Measurements from ENCODE around the gene AP3D1.

GRCh38 chr19:2187159-2187558 lies 35.8 kb upstream of the AP3D1 start:
- no peak for TF ChIP-seq CTCF (IDR thresholded peaks at IDR 0.05; ENCODE audit: extremely low read depth in 1 of 2, insufficient read depth in 1 of 2, low read depth in 1 of 2, low read length in 2 of 2)
- TF ChIP-seq MYC (IDR thresholded peaks at IDR 0.05; ENCODE audit: low read depth, low read length) = no peak
- no peak for TF ChIP-seq POLR2AphosphoS5 (IDR thresholded peaks at IDR 0.05; ENCODE audit: insufficient read depth, low read depth, low read length)
- TF ChIP-seq GATA2 (IDR thresholded peaks at IDR 0.05; ENCODE audit: insufficient read depth, insufficient read length, low read depth, low read length) = no peak
- TF ChIP-seq EZH2 (IDR thresholded peaks at IDR 0.05; ENCODE audit: borderline replicate concordance, low read depth, low read length, severe bottlenecking) = no peak
- no peak for TF ChIP-seq POLR2A (IDR thresholded peaks at IDR 0.05; ENCODE audit: low read depth, low read length)
- no peak for TF ChIP-seq MAX (IDR thresholded peaks at IDR 0.05; ENCODE audit: insufficient read depth, insufficient read length)

Data from endothelial cell of umbilical vein (primary cell).